H9 (cell line): ENCODE data around the gene HSD17B3. TPM values are rescaled to one million over a fixed set of nuclear protein-coding genes. Genes with fewer than 3 reads are reported as not detected.

ENCODE experiments used
- DNase-seq: peaks from one replicate; pipeline ENCODE4 v3.0.0-alpha.2; 2017
- H2AFZ ChIP-seq: one replicate; pipeline ENCODE4 v1.6.1; 2013; ENCODE audit warnings: mild to moderate bottlenecking, low read length, control low read depth, moderate library complexity
- H2AK5ac ChIP-seq: 2 replicates; pipeline ENCODE4 v1.6.1; 2013; ENCODE audit warnings: low read length, control low read depth, mixed read lengths; ENCODE audit not compliant: insufficient read length
- H2BK120ac ChIP-seq: one replicate; pipeline ENCODE4 v1.6.1; 2013; ENCODE audit warnings: low read depth, mild to moderate bottlenecking, low read length, control low read depth, inconsistent platforms; ENCODE audit not compliant: poor library complexity, severe bottlenecking
- H2BK12ac ChIP-seq: 2 replicates; pipeline ENCODE4 v1.6.1; 2013; ENCODE audit warnings: low read length, control low read depth, mixed read lengths, low read depth; ENCODE audit not compliant: insufficient read length
- H2BK15ac ChIP-seq: 2 replicates; pipeline ENCODE4 v1.6.1; 2013; ENCODE audit warnings: low read depth, low read length, control low read depth
- H2BK20ac ChIP-seq: one replicate; pipeline ENCODE4 v1.6.1; 2013; ENCODE audit warnings: low read depth, mild to moderate bottlenecking, low read length, control low read depth, inconsistent platforms; ENCODE audit not compliant: poor library complexity, severe bottlenecking
- H2BK5ac ChIP-seq: 2 replicates; pipeline ENCODE4 v1.6.1; 2013; ENCODE audit warnings: low read length, control low read depth, mixed read lengths; ENCODE audit not compliant: insufficient read length
- H3K14ac ChIP-seq: 2 replicates; pipeline ENCODE4 v1.6.1; 2013; ENCODE audit warnings: low read length, control low read depth; ENCODE audit not compliant: insufficient read depth
- H3K18ac ChIP-seq: 2 replicates; pipeline ENCODE4 v1.6.1; 2013; ENCODE audit warnings: low read depth, mild to moderate bottlenecking, mixed read lengths, low read length, control low read depth; ENCODE audit not compliant: insufficient read length
- H3K23ac ChIP-seq: 2 replicates; pipeline ENCODE4 v1.6.1; 2013; ENCODE audit warnings: low read length, control low read depth, mixed read lengths, low read depth; ENCODE audit not compliant: insufficient read length
- H3K23me2 ChIP-seq: 2 replicates; pipeline ENCODE4 v1.6.1; 2013; ENCODE audit warnings: low read depth, mild to moderate bottlenecking, mixed read lengths, low read length, control low read depth; ENCODE audit not compliant: insufficient read length, poor library complexity, severe bottlenecking
- H3K27ac ChIP-seq: 2 replicates; pipeline ENCODE4 v1.5.1; 2013; ENCODE audit warnings: low read length, control low read depth, mixed read lengths, low read depth; ENCODE audit not compliant: insufficient read length
- H3K27me3 ChIP-seq: 2 replicates; pipeline ENCODE4 v1.6.1; 2013; ENCODE audit warnings: low read length, control low read depth, inconsistent platforms; ENCODE audit not compliant: insufficient read depth
- H3K4ac ChIP-seq: 2 replicates; pipeline ENCODE4 v1.6.1; 2013; ENCODE audit warnings: low read depth, mild to moderate bottlenecking, control low read depth, inconsistent platforms, low read length, moderate library complexity
- H3K4me1 ChIP-seq: 2 replicates; pipeline ENCODE4 v1.6.1; 2013; ENCODE audit warnings: low read length, control low read depth, inconsistent platforms; ENCODE audit not compliant: insufficient read depth
- H3K4me2 ChIP-seq: 2 replicates; pipeline ENCODE4 v1.6.1; 2013; ENCODE audit warnings: low read length, control low read depth, mixed read lengths; ENCODE audit not compliant: insufficient read length, insufficient read depth
- H3K56ac ChIP-seq: 2 replicates; pipeline ENCODE4 v1.6.1; 2013; ENCODE audit warnings: low read depth, mild to moderate bottlenecking, mixed read lengths, low read length, control low read depth; ENCODE audit not compliant: insufficient read length
- H3K79me1 ChIP-seq: 2 replicates; pipeline ENCODE4 v1.6.1; 2013; ENCODE audit warnings: low read depth, mild to moderate bottlenecking, moderate library complexity, low read length, control low read depth, inconsistent platforms; ENCODE audit not compliant: insufficient read depth, poor library complexity, severe bottlenecking
- H3K79me2 ChIP-seq: 2 replicates; pipeline ENCODE4 v1.6.1; 2013; ENCODE audit warnings: low read length, control low read depth, inconsistent platforms; ENCODE audit not compliant: insufficient read depth
- H3K9ac ChIP-seq: 2 replicates; pipeline ENCODE4 v1.6.1; 2013; ENCODE audit warnings: low read length, control low read depth, mixed read lengths; ENCODE audit not compliant: insufficient read length; ENCODE audit errors: extremely low read depth
- H3K9me3 ChIP-seq: one replicate; pipeline ENCODE4 v1.6.1; 2013; ENCODE audit warnings: low read depth, low read length, inconsistent platforms; ENCODE audit not compliant: control insufficient read depth
- H3T11ph ChIP-seq: one replicate; pipeline ENCODE4 v1.6.1; 2013; ENCODE audit warnings: mild to moderate bottlenecking, low read length, control low read depth, inconsistent platforms
- H4K20me1 ChIP-seq: one replicate; pipeline ENCODE4 v1.6.1; 2013; ENCODE audit not compliant: control insufficient read depth, insufficient read length, insufficient read depth
- H4K5ac ChIP-seq: 2 replicates; pipeline ENCODE4 v1.6.1; 2013; ENCODE audit warnings: low read depth, mild to moderate bottlenecking, mixed read lengths, low read length, control low read depth; ENCODE audit not compliant: insufficient read length
- H4K8ac ChIP-seq: replicated peaks from 2 replicates; pipeline ENCODE4 v1.6.1; 2013; ENCODE audit warnings: low read length, control low read depth, mixed read lengths, low read depth; ENCODE audit not compliant: insufficient read length
- H4K91ac ChIP-seq: 2 replicates; pipeline ENCODE4 v1.6.1; 2013; ENCODE audit warnings: low read depth, mild to moderate bottlenecking, moderate library complexity, mixed read lengths, low read length, control low read depth; ENCODE audit not compliant: insufficient read length
- H3K27ac Mint-ChIP-seq, 3 experiments: 2 replicates in 2 of 3; 3 replicates in 1 of 3; pipeline ENCODE4 v1.8.0; 2020 to 2021; ENCODE audit warnings: mixed read lengths in 3 of 3, mild to moderate bottlenecking in 1 of 3, moderate library complexity in 1 of 3
- H3K27me3 Mint-ChIP-seq: 2 replicates; pipeline ENCODE4 v1.8.0; 2021; ENCODE audit warnings: low read depth, mild to moderate bottlenecking, moderate library complexity, mixed read lengths
- H3K36me3 Mint-ChIP-seq, 3 experiments: 2 replicates in 2 of 3; 3 replicates in 1 of 3; pipeline ENCODE4 v1.8.0; 2020 to 2021; ENCODE audit warnings: low read depth in 3 of 3, mixed read lengths in 3 of 3; ENCODE audit not compliant: insufficient read depth in 1 of 3
- H3K4me1 Mint-ChIP-seq, 2 experiments: 2 replicates each; pipeline ENCODE4 v1.8.0; 2020; ENCODE audit warnings: mixed read lengths in 2 of 2
- H3K4me3 Mint-ChIP-seq, 2 experiments: 2 replicates in 1 of 2; 3 replicates in 1 of 2; pipeline ENCODE4 v1.8.0; 2020 to 2021; ENCODE audit warnings: mild to moderate bottlenecking in 2 of 2, mixed read lengths in 2 of 2, moderate library complexity in 1 of 2
- H3K9me3 Mint-ChIP-seq, 2 experiments: 2 replicates in 1 of 2; 3 replicates in 1 of 2; pipeline ENCODE4 v1.8.0; 2020; ENCODE audit warnings: mild to moderate bottlenecking in 2 of 2, mixed read lengths in 2 of 2, moderate library complexity in 1 of 2
- WGBS: extraction: QIAGEN DNeasy Blood & Tissue Kit; methylation state at CpG from one replicate; pipeline ENCODE4 v1.1.7; 2013; ENCODE audit warnings: missing lambda C conversion rate, low lambda C conversion rate, mixed read lengths; ENCODE audit not compliant: insufficient read length; ENCODE audit errors: extremely low coverage; 5-methylcytosine and 5-hydroxymethylcytosine counted together
- total RNA-seq: library from RNA; stranded (reverse); gene quantifications from 2 replicates; pipeline ENCODE4 v1.2.1, GENCODE V29; 2021
- TF ChIP-seq, protein P1 (sequence below): fragments of 200-600 bp; sonication (generic); conservative IDR thresholded peaks from 3 replicates; pipeline ENCODE4 v1.8.0; 2021; ENCODE audit warnings: antibody characterized with exemption, mild to moderate bottlenecking

Gene HSD17B3
- total RNA-seq, 1 experiment from 2014 or later: not detected

- Histone ChIP-seq H3K27me3 (no peaks in the 10 kb centered on the region), H3K14ac (no peak overlapping the region), H3K79me2 (0 out of 2 replicates have a peak, but pooled peaks cover 1% of the 10 kb centered on the region), H4K20me1 (no peaks in the 10 kb centered on the region), H2BK15ac (no peak overlapping the region), H2BK12ac (no peak overlapping the region), H3K18ac (no peak overlapping the region), H3K23me2 (no peaks in the 10 kb centered on the region), H3K9ac (no peak overlapping the region), H4K8ac (no peak overlapping the region), H3K4me2 (no peak overlapping the region), H3K56ac (no peak overlapping the region), H3K4me1 (no peaks in the 10 kb centered on the region), H2BK20ac (no peak overlapping the region), H3K23ac (no peak overlapping the region), H3K27ac (no peak overlapping the region), H2AK5ac (no peak overlapping the region), H3K9me3 (no peaks in the 10 kb centered on the region), H3K4ac (no peak overlapping the region), H2BK120ac (no peak overlapping the region), H2AFZ (no peak overlapping the region), H3T11ph (no peak overlapping the region), H4K5ac (no peak overlapping the region), H2BK5ac (no peak overlapping the region), H3K79me1 (no peaks in the 10 kb centered on the region), H4K91ac (no peak overlapping the region)
- H3K36me3 Mint-ChIP-seq: peaks cover 6 to 10% (median 8%) of the 10 kb centered on the region in 3 experiments
- H3K27ac Mint-ChIP-seq: no peak overlapping the region; a peak in 1 of 7 replicates
- peaks cover 12 to 17% of the 10 kb centered on the region in 2 experiments for H3K9me3 Mint-ChIP-seq
- TF ChIP-seq, protein P1, sequence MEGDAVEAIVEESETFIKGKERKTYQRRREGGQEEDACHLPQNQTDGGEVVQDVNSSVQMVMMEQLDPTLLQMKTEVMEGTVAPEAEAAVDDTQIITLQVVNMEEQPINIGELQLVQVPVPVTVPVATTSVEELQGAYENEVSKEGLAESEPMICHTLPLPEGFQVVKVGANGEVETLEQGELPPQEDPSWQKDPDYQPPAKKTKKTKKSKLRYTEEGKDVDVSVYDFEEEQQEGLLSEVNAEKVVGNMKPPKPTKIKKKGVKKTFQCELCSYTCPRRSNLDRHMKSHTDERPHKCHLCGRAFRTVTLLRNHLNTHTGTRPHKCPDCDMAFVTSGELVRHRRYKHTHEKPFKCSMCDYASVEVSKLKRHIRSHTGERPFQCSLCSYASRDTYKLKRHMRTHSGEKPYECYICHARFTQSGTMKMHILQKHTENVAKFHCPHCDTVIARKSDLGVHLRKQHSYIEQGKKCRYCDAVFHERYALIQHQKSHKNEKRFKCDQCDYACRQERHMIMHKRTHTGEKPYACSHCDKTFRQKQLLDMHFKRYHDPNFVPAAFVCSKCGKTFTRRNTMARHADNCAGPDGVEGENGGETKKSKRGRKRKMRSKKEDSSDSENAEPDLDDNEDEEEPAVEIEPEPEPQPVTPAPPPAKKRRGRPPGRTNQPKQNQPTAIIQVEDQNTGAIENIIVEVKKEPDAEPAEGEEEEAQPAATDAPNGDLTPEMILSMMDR: peak; percentile 76
- peaks cover 8% of the 10 kb centered on the region in 2 experiments for H3K4me1 Mint-ChIP-seq
- DNase-seq: no peak
- no CpG with 5 or more reads among the region's 2 CpGs for WGBS
- H3K27me3 Mint-ChIP-seq: peaks cover 20% of the 10 kb centered on the region
- H3K4me3 Mint-ChIP-seq: no peak overlapping the region
Measured at GRCh38 chr9:96222132-96222531, 79.8 kb downstream of the HSD17B3 start.
